Measurements from ENCODE around the gene LTBP1. TPM values are rescaled to one million over a fixed set of nuclear protein-coding genes. Genes with fewer than 3 reads are reported as not detected.

Gene LTBP1
- total RNA-seq, 6 experiments from 2014 or later: 260 to 409 (median 335) TPM

DNA sequence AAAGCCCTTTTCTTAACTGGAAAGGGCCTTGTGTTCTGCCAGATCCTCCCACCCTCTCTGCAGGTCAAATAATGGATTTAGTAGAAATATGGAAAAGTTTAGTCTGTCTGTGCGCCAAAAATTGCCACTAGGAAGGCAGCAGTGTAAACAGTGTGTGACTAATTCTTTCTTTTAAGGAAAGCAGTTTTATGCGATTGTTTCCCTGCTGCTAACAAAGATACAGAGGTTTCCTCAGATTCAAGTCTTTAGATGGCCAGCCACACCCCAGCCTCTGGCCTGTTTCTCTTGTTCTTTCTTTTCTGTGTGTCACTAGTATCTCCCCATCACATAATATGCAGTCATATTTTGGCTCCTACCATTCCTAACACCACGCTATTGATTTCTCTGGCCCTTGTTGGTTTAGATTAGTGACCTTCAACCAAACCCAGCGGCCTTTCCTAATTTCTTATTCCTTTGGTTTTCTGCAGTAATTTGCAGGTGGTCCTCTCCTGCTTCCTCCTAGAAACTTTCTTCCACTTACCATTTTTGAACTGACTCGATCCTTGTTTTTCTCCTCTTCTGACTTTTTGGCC, 157.4 kb downstream of the LTBP1 start:
- peak; percentile 39 for DNase-seq
- Mint-ChIP-seq H3K36me3 (ENCODE audit: low read depth) (peaks cover 5% of the 10 kb centered on the region; the same call in 1 of the 2 replicates), H3K27ac (peak overlapping the region; percentile 87), H3K27me3 (ENCODE audit: insufficient read depth) (no peaks in the 10 kb centered on the region; the same call in 1 of the 2 replicates), H3K4me1 (ENCODE audit: low read depth) (peaks cover 57% of the 10 kb centered on the region), H3K4me3 (peak overlapping the region; percentile 59), H3K9me3 (no peaks in the 10 kb centered on the region)
- TF ChIP-seq, protein P1, sequence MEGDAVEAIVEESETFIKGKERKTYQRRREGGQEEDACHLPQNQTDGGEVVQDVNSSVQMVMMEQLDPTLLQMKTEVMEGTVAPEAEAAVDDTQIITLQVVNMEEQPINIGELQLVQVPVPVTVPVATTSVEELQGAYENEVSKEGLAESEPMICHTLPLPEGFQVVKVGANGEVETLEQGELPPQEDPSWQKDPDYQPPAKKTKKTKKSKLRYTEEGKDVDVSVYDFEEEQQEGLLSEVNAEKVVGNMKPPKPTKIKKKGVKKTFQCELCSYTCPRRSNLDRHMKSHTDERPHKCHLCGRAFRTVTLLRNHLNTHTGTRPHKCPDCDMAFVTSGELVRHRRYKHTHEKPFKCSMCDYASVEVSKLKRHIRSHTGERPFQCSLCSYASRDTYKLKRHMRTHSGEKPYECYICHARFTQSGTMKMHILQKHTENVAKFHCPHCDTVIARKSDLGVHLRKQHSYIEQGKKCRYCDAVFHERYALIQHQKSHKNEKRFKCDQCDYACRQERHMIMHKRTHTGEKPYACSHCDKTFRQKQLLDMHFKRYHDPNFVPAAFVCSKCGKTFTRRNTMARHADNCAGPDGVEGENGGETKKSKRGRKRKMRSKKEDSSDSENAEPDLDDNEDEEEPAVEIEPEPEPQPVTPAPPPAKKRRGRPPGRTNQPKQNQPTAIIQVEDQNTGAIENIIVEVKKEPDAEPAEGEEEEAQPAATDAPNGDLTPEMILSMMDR (IDR thresholded peaks at IDR 0.05): no peak

DNA sequence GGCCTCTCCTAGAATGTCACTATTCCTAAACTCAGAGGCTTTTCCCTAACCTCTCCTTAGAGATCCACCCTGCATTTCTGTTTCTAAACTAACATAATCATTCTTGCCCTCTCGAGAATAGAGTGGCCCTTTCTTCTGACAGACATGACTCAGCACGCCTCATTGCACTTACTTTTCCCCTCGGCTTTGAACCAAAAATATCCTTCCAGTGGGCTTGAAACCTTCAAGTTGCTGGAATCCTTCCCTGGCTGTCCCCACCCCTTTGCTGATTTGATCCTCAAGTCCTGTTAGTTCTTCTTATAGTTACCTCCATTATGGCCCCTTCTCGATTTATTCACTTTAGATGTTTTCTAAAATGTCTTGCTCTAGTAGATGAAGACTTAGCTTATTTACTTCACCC, 158.0 kb downstream of the LTBP1 start:
- Mint-ChIP-seq H3K27me3 (ENCODE audit: insufficient read depth) (no peaks in the 10 kb centered on the region; the same call in 1 of the 2 replicates), H3K36me3 (ENCODE audit: low read depth) (peaks cover 5% of the 10 kb centered on the region; the same call in 1 of the 2 replicates), H3K4me3 (peak overlapping the region; percentile 59), H3K9me3 (no peaks in the 10 kb centered on the region), H3K27ac (peak overlapping the region; percentile 87), H3K4me1 (ENCODE audit: low read depth) (peaks cover 61% of the 10 kb centered on the region)
- DNase-seq: no peak
- TF ChIP-seq, protein P1 (IDR thresholded peaks at IDR 0.05): no peak

DNA sequence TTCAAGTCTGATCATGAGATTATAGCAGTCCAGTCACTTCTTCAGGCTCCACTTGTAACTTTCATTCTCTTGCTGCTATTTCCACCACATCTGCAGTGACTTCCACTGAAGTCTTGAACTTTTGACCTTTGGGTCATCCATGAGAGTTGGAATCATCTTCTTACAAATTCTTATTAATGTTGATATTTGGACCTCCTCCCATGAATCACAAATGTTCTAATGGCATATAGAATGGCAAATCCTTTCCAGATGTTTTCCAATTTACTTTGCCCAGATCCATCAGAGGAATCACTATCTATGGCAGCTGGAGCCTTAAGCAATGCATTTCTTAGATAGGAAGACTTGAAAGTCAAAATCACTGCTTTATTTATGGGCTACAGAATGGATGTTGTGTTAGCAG, 159.4 kb downstream of the LTBP1 start:
- Mint-ChIP-seq H3K4me3 (no peak overlapping the region), H3K27ac (no peak overlapping the region), H3K27me3 (ENCODE audit: insufficient read depth) (no peaks in the 10 kb centered on the region), H3K9me3 (no peaks in the 10 kb centered on the region), H3K4me1 (ENCODE audit: low read depth) (peaks cover 75% of the 10 kb centered on the region), H3K36me3 (ENCODE audit: low read depth) (peaks cover 11% of the 10 kb centered on the region)
- no peak for DNase-seq
- TF ChIP-seq, protein P1 (IDR thresholded peaks at IDR 0.05): no peak

DNA sequence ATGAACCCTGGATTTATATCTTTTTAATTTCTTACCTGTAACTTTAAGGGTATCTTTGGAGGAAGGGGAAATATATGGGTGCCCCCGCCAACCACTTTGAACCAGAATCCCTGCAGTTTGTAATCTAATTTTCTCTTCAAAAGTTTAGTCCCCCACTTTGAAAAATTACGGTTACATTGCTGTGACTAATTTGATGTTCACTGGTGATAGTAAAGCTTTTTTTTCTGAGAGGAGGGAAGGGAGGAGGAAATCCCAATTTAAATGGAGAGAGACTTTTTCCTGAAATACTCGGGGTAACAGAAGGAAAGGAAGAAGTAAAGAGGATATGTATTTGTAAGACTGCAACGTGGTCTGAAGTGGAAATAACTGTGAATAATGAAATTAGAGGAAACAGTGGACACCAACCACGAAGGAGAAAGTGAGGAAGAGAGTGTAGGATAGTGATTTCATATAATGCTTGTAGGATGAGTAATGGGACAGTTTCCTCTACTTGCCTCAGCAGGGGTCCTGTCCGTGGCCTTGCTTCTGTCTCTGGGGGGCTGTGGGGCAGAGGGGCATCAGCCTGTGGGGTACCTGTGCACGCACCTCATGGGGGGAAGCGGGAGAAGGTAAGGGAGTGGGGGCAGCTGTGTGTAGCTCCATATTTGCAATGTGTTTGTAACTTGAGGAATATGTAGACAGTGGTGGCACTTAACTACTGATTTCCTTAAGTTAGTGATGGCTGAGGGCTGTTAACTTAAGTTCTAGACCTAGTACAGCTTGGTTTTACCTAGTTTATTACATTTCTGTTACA, 161.1 kb downstream of the LTBP1 start:
- TF ChIP-seq, protein P1 (IDR thresholded peaks at IDR 0.05): no peak
- no peaks in the 10 kb centered on the region for H3K27me3 Mint-ChIP-seq (ENCODE audit: insufficient read depth)
- no peak for DNase-seq
- peaks cover 15% of the 10 kb centered on the region for H3K36me3 Mint-ChIP-seq (ENCODE audit: low read depth)
- H3K4me1 Mint-ChIP-seq (ENCODE audit: low read depth): peaks cover 79% of the 10 kb centered on the region
- peak overlapping the region; percentile 63 for H3K27ac Mint-ChIP-seq
- peak overlapping the region; percentile 75 for H3K4me3 Mint-ChIP-seq
- H3K9me3 Mint-ChIP-seq: no peaks in the 10 kb centered on the region

DNA sequence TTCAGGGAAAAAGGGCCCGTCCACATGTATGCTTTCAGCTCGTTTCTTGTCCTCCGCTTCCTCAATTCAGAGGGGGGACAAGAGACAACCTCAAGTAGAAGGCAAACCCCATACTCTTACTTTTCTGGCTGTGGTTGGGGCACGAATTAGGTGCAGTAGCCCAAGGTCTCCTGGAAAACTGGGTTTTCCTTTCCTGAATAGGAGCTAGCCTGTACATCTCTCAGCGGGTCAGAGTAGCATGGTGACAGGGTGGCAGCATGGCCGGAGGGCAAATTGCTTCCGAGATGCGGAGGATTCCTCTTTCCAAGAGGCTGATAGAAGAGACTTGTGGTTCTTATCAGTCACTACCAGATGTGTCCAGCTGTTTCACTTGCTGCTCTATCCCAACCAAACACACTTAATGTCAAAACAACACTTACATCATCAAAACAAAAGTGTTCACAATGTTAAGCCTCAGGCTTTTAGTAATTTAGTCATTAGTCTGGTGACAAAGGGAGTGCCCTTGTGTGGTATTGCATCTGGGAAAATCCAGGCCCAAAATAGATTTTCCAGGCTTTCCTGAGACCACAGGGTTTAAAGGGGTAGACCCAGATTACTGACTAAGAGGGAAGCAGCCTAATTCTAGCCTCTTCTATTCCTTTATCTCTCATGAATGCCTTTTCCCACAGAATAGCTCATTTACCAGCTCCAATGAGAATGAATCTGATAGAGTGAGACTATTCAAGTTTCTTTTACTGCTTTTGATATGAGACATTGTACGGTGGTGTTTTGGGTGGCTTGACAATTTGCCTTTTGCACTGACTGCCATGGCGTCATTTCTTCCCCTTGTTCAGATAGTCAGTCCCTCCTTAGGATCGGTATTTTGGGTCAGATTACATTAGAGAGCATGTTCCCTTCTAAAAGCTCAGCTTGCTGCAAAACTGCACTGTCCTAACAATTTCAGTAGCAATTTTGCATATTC, 162.0 kb downstream of the LTBP1 start:
- peak overlapping the region; percentile 63 for H3K27ac Mint-ChIP-seq
- peaks cover 15% of the 10 kb centered on the region for H3K36me3 Mint-ChIP-seq (ENCODE audit: low read depth)
- peak overlapping the region; percentile 24 for H3K4me3 Mint-ChIP-seq
- H3K4me1 Mint-ChIP-seq (ENCODE audit: low read depth): peaks cover 72% of the 10 kb centered on the region
- peak; percentile 67 for DNase-seq
- TF ChIP-seq, protein P1 (IDR thresholded peaks at IDR 0.05): no peak
- H3K27me3 Mint-ChIP-seq (ENCODE audit: insufficient read depth): no peaks in the 10 kb centered on the region
- no peaks in the 10 kb centered on the region for H3K9me3 Mint-ChIP-seq

Measured in HFFc6 (cell line).